Measurements from ENCODE around the gene XPA.
A peak's percentile ranks its signal among the peaks of the same experiment; 100 is the strongest.

Gene XPA

GRCh38 chr9:97632248-97632984 is 64.7 kb downstream of the XPA start:
- DNase-seq = peak; percentile 46
- no peak for TF ChIP-seq CTCF (IDR thresholded peaks at IDR 0.05)
- Mint-ChIP-seq H3K27ac (peak overlapping the region; percentile 100), H3K9me3 (no peaks in the 10 kb centered on the region), H3K4me1 (peaks cover 57% of the 10 kb centered on the region), H3K36me3 (ENCODE audit: low read depth) (no peaks in the 10 kb centered on the region), H3K27me3 (ENCODE audit: low read depth, poor library complexity) (no peaks in the 10 kb centered on the region), H3K4me3 (peak overlapping the region; percentile 92)

- H3K36me3 Mint-ChIP-seq (ENCODE audit: low read depth) = peaks cover 7% of the 10 kb centered on the region
- TF ChIP-seq CTCF (IDR thresholded peaks at IDR 0.05) = no peak
- H3K4me3 Mint-ChIP-seq = no peak overlapping the region
- no peaks in the 10 kb centered on the region for H3K27me3 Mint-ChIP-seq (ENCODE audit: low read depth, poor library complexity)
- peaks cover 44% of the 10 kb centered on the region for H3K4me1 Mint-ChIP-seq
- no peaks in the 10 kb centered on the region for H3K9me3 Mint-ChIP-seq
- H3K27ac Mint-ChIP-seq = no peak overlapping the region
- no peak for DNase-seq
These were observed 66.5 kb downstream of the XPA start for GRCh38 chr9:97630591-97630990.

- Mint-ChIP-seq H3K27me3 (ENCODE audit: low read depth, poor library complexity) (no peaks in the 10 kb centered on the region), H3K4me1 (peaks cover 30% of the 10 kb centered on the region), H3K27ac (no peak overlapping the region), H3K9me3 (peaks cover under 1% of the 10 kb centered on the region), H3K36me3 (ENCODE audit: low read depth) (peaks cover 22% of the 10 kb centered on the region), H3K4me3 (no peak overlapping the region)
- no peak for DNase-seq
- no peak for TF ChIP-seq CTCF (IDR thresholded peaks at IDR 0.05)
These were observed 68.0 kb downstream of the XPA start for GRCh38 chr9:97629156-97629555.

- Mint-ChIP-seq H3K4me1 (peaks cover 29% of the 10 kb centered on the region), H3K36me3 (ENCODE audit: low read depth) (peaks cover 27% of the 10 kb centered on the region), H3K4me3 (no peak overlapping the region), H3K9me3 (peaks cover 4% of the 10 kb centered on the region), H3K27ac (no peak overlapping the region), H3K27me3 (ENCODE audit: low read depth, poor library complexity) (no peaks in the 10 kb centered on the region)
- TF ChIP-seq CTCF (IDR thresholded peaks at IDR 0.05) = no peak
- DNase-seq = no peak
These were observed 68.5 kb downstream of the XPA start for GRCh38 chr9:97628668-97629067.

- Mint-ChIP-seq H3K36me3 (ENCODE audit: low read depth) (peaks cover 37% of the 10 kb centered on the region), H3K4me1 (peaks cover 29% of the 10 kb centered on the region), H3K9me3 (peaks cover 11% of the 10 kb centered on the region), H3K27ac (no peak overlapping the region), H3K4me3 (no peak overlapping the region), H3K27me3 (ENCODE audit: low read depth, poor library complexity) (peaks cover 4% of the 10 kb centered on the region)
- no peak for TF ChIP-seq CTCF (IDR thresholded peaks at IDR 0.05)
- DNase-seq = no peak
These were observed 69.5 kb downstream of the XPA start for GRCh38 chr9:97627624-97628023.

GRCh38 chr9:97625620-97626019 is 71.5 kb downstream of the XPA start:
- no peak for TF ChIP-seq CTCF (IDR thresholded peaks at IDR 0.05)
- peaks cover 4% of the 10 kb centered on the region for H3K27me3 Mint-ChIP-seq (ENCODE audit: low read depth, poor library complexity)
- no peak overlapping the region for H3K4me3 Mint-ChIP-seq
- H3K4me1 Mint-ChIP-seq = peaks cover 18% of the 10 kb centered on the region
- no peak overlapping the region for H3K27ac Mint-ChIP-seq
- peaks cover 29% of the 10 kb centered on the region for H3K9me3 Mint-ChIP-seq
- no peak for DNase-seq
- H3K36me3 Mint-ChIP-seq (ENCODE audit: low read depth) = peaks cover 57% of the 10 kb centered on the region
